K562 (cell line): ENCODE results near the gene STRIP1. TPM values are rescaled to one million over a fixed set of nuclear protein-coding genes. Genes with fewer than 3 reads are reported as not detected.
A peak's percentile ranks its signal among the peaks of the same experiment; 100 is the strongest.

Experiments
- CEBPG ChIP-seq, 3 experiments: fragments of 200-800 bp in 1 of 3; sonication (Bioruptor generic) in 1 of 3; sonication (generic) in 1 of 3; formaldehyde crosslinking in 1 of 3; IDR thresholded peaks in 2 of 3; conservative IDR thresholded peaks in 1 of 3; 2 replicates each; pipeline versions ENCODE4 v1.6.1 to v1.8.0; 2016 to 2022; ENCODE audit warnings: missing compliant biosample characterization in 2 of 3, missing genetic modification characterization in 2 of 3, mild to moderate bottlenecking in 1 of 3, missing genetic modification reagents in 1 of 3
- CHD2 ChIP-seq: IDR thresholded peaks from 2 replicates; pipeline ENCODE4 v1.6.1; 2011; ENCODE audit warnings: low read depth, low read length
- CXXC5 ChIP-seq: fragments of 250-450 bp; sonication (Bioruptor Pico); IDR thresholded peaks from 2 replicates; pipeline ENCODE4 v1.8.0; 2022; ENCODE audit warnings: inconsistent platforms, mild to moderate bottlenecking, moderate library complexity
- FOS ChIP-seq: IDR thresholded peaks from 3 replicates; pipeline ENCODE4 v1.6.1; 2011; ENCODE audit not compliant: insufficient read length; ENCODE audit errors: extremely low read depth
- FOXJ2 ChIP-seq: fragments of 200-800 bp; sonication (Bioruptor generic); IDR thresholded peaks from 2 replicates; pipeline ENCODE4 v1.6.1; 2016; ENCODE audit warnings: missing genetic modification characterization, missing compliant biosample characterization
- GTF2A2 ChIP-seq: IDR thresholded peaks from 2 replicates; pipeline ENCODE4 v1.6.1; 2016; ENCODE audit warnings: mild to moderate bottlenecking, missing genetic modification characterization, missing compliant biosample characterization
- JUN ChIP-seq, 2 experiments: sonication (generic) in 1 of 2; formaldehyde crosslinking in 1 of 2; IDR thresholded peaks; 2 replicates each; pipeline versions ENCODE4 v1.6.1 to v1.8.0; 2012 to 2022; ENCODE audit warnings: borderline replicate concordance in 2 of 2, mild to moderate bottlenecking in 2 of 2, improper control_type of control experiment in 1 of 2, low read depth in 1 of 2, low read length in 1 of 2, missing genetic modification reagents in 1 of 2
- LEF1 ChIP-seq: fragments of 450-650 bp; IDR thresholded peaks from 2 replicates; pipeline ENCODE4 v1.6.1; 2016; ENCODE audit warnings: mild to moderate bottlenecking
- MTA3 ChIP-seq: fragments of 450-650 bp; formaldehyde crosslinking; IDR thresholded peaks from 2 replicates; pipeline ENCODE4 v1.6.1; 2017; ENCODE audit warnings: mild to moderate bottlenecking, borderline replicate concordance
- NFE2L1 ChIP-seq: fragments of 450-650 bp; IDR thresholded peaks from 2 replicates; pipeline ENCODE4 v1.6.1; 2016; ENCODE audit warnings: missing genetic modification characterization, low read depth, mild to moderate bottlenecking, missing compliant biosample characterization, moderate library complexity, borderline replicate concordance
- NR2C2 ChIP-seq, 2 experiments: fragments of 200-800 bp in 1 of 2; sonication (Bioruptor generic) in 1 of 2; sonication (generic) in 1 of 2; formaldehyde crosslinking in 1 of 2; IDR thresholded peaks; 2 replicates each; pipeline versions ENCODE4 v1.6.1 to v1.8.0; 2016 to 2022; ENCODE audit warnings: mild to moderate bottlenecking in 1 of 2, missing compliant biosample characterization in 1 of 2, missing genetic modification characterization in 1 of 2, missing genetic modification reagents in 1 of 2
- PHF8 ChIP-seq: fragments of 200-600 bp; sonication (generic); IDR thresholded peaks from 2 replicates; pipeline ENCODE4 v1.6.1; 2012; ENCODE audit warnings: mixed run types, mild to moderate bottlenecking, inconsistent platforms, low read length, moderate library complexity, borderline replicate concordance
- TRIM28 ChIP-seq: fragments of 450-650 bp; IDR thresholded peaks from 2 replicates; pipeline ENCODE4 v1.6.1; 2017
- ZNF124 ChIP-seq: sonication (generic); formaldehyde crosslinking; IDR thresholded peaks from 2 replicates; pipeline ENCODE4 v1.8.1; 2022; ENCODE audit warnings: missing genetic modification reagents
- polyA plus RNA-seq, 8 experiments: library from polyadenylated mRNA; depleted of rRNA in 4 of 8; stranded (reverse) in 5 of 8; unstranded in 3 of 8; fragments of >200 nt; fragmentation: Nextera tagmentation in 2 of 8; fragmentation: Illumina TruSeq in 1 of 8; extraction: Ambion mirVana in 2 of 8; extraction: Trizol in 1 of 8; gene quantifications; 2 replicates each; pipeline versions ENCODE4 v1.2.1 to v1.2.3, GENCODE V29; 2011 to 2014; ENCODE audit warnings: inconsistent platforms in 1 of 8, missing spikeins in 1 of 8
- total RNA-seq, 7 experiments: library from RNA; depleted of rRNA in 6 of 7; stranded (reverse); fragments of >200 nt in 6 of 7; fragmentation: Illumina TruSeq in 2 of 7; extraction: Trizol in 2 of 7; gene quantifications; 2 replicates each; pipeline versions ENCODE4 v1.2.1 to v1.2.3, GENCODE V29; 2011 to 2021; ENCODE audit warnings: low replicate concordance in 1 of 7
- TF ChIP-seq, protein P1 (sequence below), 2 experiments: IDR thresholded peaks; 2 replicates each; pipeline ENCODE4 v1.6.1; 2012; ENCODE audit warnings: improper control_type of control experiment in 2 of 2, low read depth in 2 of 2, low read length in 2 of 2, borderline replicate concordance in 1 of 2
- TF ChIP-seq, protein P2 (sequence below): fragments of 150-350 bp; conservative IDR thresholded peaks from 2 replicates; pipeline ENCODE4 v1.6.1; 2014; ENCODE audit warnings: low read length

STRIP1 gene
- total and polyA plus RNA-seq, 9 of the 15 experiments (the other 6 are each of a cell fraction or from before 2014, with no cell fraction given): 9.9 to 42.3 (median 32.0) TPM

DNA sequence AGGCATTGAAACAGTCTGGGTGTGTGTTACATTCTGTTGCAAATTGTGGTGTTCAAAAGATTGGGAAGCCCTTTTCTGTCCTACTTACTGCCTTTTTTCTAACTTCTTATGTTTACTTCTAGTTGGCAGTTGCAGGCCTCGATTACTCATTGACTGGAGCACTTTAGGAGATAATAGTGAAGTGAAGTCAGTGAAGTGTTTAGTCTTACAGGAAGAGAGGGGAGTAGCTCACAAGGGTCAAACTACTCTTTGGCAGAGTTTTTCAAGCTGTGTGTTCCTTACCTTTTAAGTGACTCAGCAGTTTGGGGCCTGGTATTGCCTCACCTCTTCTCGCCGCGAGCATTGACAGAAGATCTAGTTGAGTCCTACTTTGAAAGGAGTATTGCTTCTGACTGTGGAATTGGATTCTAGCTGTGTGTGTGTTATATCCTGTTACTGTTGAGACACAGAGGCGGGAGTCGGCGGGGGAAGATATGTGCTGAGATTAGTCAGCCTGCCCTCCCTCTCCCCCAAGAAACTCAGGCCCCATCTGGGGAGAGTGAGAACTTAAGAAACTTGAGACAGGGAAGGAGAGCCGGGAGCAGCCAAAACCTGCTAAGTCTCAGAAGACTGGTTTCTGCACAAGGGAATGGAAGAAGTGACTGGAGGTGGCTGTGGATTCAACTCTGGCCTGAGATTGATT is 30.5 kb upstream of the STRIP1 start (continued):
- peak; percentile 45; the same call in 1 of the 2 replicates for TF ChIP-seq FOXJ2
- no peak for TF ChIP-seq GTF2A2
- TF ChIP-seq, protein P1, sequence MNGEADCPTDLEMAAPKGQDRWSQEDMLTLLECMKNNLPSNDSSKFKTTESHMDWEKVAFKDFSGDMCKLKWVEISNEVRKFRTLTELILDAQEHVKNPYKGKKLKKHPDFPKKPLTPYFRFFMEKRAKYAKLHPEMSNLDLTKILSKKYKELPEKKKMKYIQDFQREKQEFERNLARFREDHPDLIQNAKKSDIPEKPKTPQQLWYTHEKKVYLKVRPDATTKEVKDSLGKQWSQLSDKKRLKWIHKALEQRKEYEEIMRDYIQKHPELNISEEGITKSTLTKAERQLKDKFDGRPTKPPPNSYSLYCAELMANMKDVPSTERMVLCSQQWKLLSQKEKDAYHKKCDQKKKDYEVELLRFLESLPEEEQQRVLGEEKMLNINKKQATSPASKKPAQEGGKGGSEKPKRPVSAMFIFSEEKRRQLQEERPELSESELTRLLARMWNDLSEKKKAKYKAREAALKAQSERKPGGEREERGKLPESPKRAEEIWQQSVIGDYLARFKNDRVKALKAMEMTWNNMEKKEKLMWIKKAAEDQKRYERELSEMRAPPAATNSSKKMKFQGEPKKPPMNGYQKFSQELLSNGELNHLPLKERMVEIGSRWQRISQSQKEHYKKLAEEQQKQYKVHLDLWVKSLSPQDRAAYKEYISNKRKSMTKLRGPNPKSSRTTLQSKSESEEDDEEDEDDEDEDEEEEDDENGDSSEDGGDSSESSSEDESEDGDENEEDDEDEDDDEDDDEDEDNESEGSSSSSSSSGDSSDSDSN (IDR thresholded peaks at IDR 0.05; ENCODE audit: borderline replicate concordance in 1 of 2, low read depth in 2 of 2, low read length in 2 of 2): peak in 1 of 2 experiments; percentile 42; a peak in 1 of 4 replicates
- TF ChIP-seq PHF8: 0 out of 2 replicates have a peak, but pooled peaks have one; percentile 24
- TF ChIP-seq FOS: peak; percentile 0
- TF ChIP-seq LEF1: peak; percentile 88
- no peak for TF ChIP-seq ZNF124 (CRISPR knock-in tag)
- peak; percentile 26; the same call in 1 of the 2 replicates for TF ChIP-seq TRIM28
- peak; percentile 72; the same call in 1 of the 2 replicates for TF ChIP-seq MTA3
- TF ChIP-seq CEBPG (CRISPR knock-in tag; IDR thresholded peaks at IDR 0.05): peak; percentile 91
- TF ChIP-seq CEBPG (tag; conservative IDR thresholded peaks at IDR 0.05 in 1 of 2, IDR thresholded peaks at IDR 0.05 in 1 of 2): peak; percentile 94 to 97
- TF ChIP-seq CXXC5: peak; percentile 68
- TF ChIP-seq, protein P2, sequence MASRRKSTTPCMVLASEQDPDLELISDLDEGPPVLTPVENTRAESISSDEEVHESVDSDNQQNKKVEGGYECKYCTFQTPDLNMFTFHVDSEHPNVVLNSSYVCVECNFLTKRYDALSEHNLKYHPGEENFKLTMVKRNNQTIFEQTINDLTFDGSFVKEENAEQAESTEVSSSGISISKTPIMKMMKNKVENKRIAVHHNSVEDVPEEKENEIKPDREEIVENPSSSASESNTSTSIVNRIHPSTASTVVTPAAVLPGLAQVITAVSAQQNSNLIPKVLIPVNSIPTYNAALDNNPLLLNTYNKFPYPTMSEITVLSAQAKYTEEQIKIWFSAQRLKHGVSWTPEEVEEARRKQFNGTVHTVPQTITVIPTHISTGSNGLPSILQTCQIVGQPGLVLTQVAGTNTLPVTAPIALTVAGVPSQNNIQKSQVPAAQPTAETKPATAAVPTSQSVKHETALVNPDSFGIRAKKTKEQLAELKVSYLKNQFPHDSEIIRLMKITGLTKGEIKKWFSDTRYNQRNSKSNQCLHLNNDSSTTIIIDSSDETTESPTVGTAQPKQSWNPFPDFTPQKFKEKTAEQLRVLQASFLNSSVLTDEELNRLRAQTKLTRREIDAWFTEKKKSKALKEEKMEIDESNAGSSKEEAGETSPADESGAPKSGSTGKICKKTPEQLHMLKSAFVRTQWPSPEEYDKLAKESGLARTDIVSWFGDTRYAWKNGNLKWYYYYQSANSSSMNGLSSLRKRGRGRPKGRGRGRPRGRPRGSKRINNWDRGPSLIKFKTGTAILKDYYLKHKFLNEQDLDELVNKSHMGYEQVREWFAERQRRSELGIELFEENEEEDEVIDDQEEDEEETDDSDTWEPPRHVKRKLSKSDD: no peak
- no peak for TF ChIP-seq NR2C2 (CRISPR knock-in tag; IDR thresholded peaks at IDR 0.05)
- peak; percentile 83 for TF ChIP-seq NR2C2 (tag; IDR thresholded peaks at IDR 0.05)
- no peak for TF ChIP-seq CHD2
- peak; percentile 92 for TF ChIP-seq NFE2L1 (tag)
- peak; percentile 9; the same call in 1 of the 2 replicates for TF ChIP-seq JUN (IDR thresholded peaks at IDR 0.05; ENCODE audit: borderline replicate concordance, low read depth, low read length)
- no peak for TF ChIP-seq JUN (CRISPR knock-in tag; IDR thresholded peaks at IDR 0.05; ENCODE audit: borderline replicate concordance)
